MM.1S (cell line): ENCODE measurements around the gene WBP1L.

Experiments used
- EZH2phosphoT487 ChIP-seq: fragments of 300-600 bp; sonication (generic); IDR thresholded peaks from 2 replicates; pipeline ENCODE4 v1.6.1; 2018; ENCODE audit warnings: antibody characterized with exemption, low read length
- TF ChIP-seq, protein P1 (sequence below): fragments of 300-600 bp; sonication (generic); IDR thresholded peaks from 2 replicates; pipeline ENCODE4 v1.5.1; 2016; ENCODE audit warnings: antibody characterized with exemption, low read length, mixed read lengths

DNA sequence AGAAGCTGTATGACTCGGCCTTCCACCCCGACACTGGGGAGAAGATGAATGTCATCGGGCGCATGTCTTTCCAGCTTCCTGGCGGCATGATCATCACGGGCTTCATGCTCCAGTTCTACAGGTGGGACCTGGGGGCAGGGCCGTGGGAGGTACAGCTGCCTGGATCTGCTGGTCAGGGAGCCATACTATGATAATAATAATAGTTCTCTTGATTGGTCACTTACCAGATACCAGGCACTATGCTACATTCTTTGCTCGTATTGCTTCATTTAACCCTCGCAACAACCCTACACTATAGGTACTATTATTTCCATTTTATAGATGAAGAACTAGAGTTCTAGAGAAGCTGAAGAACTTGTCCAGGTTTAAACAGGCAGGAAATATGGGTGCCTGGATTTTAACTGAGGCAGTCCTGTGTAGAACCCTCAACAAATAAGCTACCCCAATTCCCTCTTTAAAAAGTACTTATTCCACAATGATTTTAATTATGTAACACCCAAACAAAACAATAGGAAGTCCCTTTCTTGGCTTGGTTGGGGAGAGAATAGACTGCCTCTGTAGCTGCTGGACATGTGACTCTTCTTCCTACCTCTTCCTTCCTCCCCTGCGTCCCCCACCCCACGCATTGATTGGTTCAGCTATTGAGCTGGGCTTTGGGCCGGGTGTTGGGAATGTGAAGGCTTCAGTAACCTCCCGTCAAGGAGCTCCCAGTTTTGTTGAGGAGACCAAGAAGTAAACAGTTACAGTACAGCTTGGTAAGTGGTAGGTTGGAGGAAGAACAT lies 16.5 kb upstream of the WBP1L start:
- TF ChIP-seq, protein P1, sequence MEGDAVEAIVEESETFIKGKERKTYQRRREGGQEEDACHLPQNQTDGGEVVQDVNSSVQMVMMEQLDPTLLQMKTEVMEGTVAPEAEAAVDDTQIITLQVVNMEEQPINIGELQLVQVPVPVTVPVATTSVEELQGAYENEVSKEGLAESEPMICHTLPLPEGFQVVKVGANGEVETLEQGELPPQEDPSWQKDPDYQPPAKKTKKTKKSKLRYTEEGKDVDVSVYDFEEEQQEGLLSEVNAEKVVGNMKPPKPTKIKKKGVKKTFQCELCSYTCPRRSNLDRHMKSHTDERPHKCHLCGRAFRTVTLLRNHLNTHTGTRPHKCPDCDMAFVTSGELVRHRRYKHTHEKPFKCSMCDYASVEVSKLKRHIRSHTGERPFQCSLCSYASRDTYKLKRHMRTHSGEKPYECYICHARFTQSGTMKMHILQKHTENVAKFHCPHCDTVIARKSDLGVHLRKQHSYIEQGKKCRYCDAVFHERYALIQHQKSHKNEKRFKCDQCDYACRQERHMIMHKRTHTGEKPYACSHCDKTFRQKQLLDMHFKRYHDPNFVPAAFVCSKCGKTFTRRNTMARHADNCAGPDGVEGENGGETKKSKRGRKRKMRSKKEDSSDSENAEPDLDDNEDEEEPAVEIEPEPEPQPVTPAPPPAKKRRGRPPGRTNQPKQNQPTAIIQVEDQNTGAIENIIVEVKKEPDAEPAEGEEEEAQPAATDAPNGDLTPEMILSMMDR = no peak
- TF ChIP-seq EZH2phosphoT487 = no peak
